Fibroblast of skin of right quadriceps (primary cell): ENCODE data around the gene TGM3.

Source experiments
- DNase-seq: peaks from one replicate; pipeline ENCODE4 v3.0.0-alpha.2; 2013

Gene TGM3

GRCh38 chr20:2340823-2341222, 45.0 kb downstream of the TGM3 start:
- no peak for DNase-seq

- DNase-seq: no peak
These were observed 45.5 kb downstream of the TGM3 start for GRCh38 chr20:2341336-2341735.

GRCh38 chr20:2342243-2342642, 46.4 kb downstream of the TGM3 start:
- DNase-seq: no peak

- DNase-seq: no peak
These were observed 50.4 kb downstream of the TGM3 start for GRCh38 chr20:2346188-2346587.

GRCh38 chr20:2348336-2348735, 52.5 kb downstream of the TGM3 start:
- no peak for DNase-seq

GRCh38 chr20:2349801-2350200, 54.0 kb downstream of the TGM3 start:
- DNase-seq: no peak

GRCh38 chr20:2350606-2351005, 54.8 kb downstream of the TGM3 start:
- DNase-seq: no peak

GRCh38 chr20:2353231-2353630, 57.4 kb downstream of the TGM3 start:
- no peak for DNase-seq

GRCh38 chr20:2357114-2357513, 61.3 kb downstream of the TGM3 start:
- DNase-seq: no peak

- DNase-seq: no peak
These were observed 62.2 kb downstream of the TGM3 start for GRCh38 chr20:2358006-2358405.

GRCh38 chr20:2361035-2361593, 65.3 kb downstream of the TGM3 start:
- DNase-seq: no peak

GRCh38 chr20:2363187-2363586, 67.4 kb downstream of the TGM3 start:
- DNase-seq: no peak

- no peak for DNase-seq
These were observed 67.8 kb downstream of the TGM3 start for GRCh38 chr20:2363587-2363986.

GRCh38 chr20:2364044-2364443, 68.2 kb downstream of the TGM3 start:
- peak; percentile 12 for DNase-seq

GRCh38 chr20:2365091-2365490, 69.3 kb downstream of the TGM3 start:
- no peak for DNase-seq

- no peak for DNase-seq
These were observed 69.9 kb downstream of the TGM3 start for GRCh38 chr20:2365666-2366065.

- no peak for DNase-seq
These were observed 72.8 kb downstream of the TGM3 start for GRCh38 chr20:2368621-2369020.

- DNase-seq: no peak
These were observed 77.3 kb downstream of the TGM3 start for GRCh38 chr20:2373098-2373497.

- no peak for DNase-seq
These were observed 78.7 kb downstream of the TGM3 start for GRCh38 chr20:2374346-2375125.

- DNase-seq: no peak
These were observed 83.1 kb downstream of the TGM3 start for GRCh38 chr20:2378893-2379292.

GRCh38 chr20:2379511-2380229, 83.9 kb downstream of the TGM3 start:
- DNase-seq: no peak

GRCh38 chr20:2380601-2381000, 84.8 kb downstream of the TGM3 start, which contains the start of gene TGM6:
Gene TGM6, plus strand, starts transcription at chr20:2380901. Its CDS starts 68 bp downstream, at chr20:2380969.
- no peak for DNase-seq

- no peak for DNase-seq
These were observed 85.5 kb downstream of the TGM3 start for GRCh38 chr20:2381303-2381702.

GRCh38 chr20:2382833-2383232, 87.0 kb downstream of the TGM3 start:
- no peak for DNase-seq
